PC-9 (cell line): ENCODE measurements around the gene LTB. TPM values are rescaled to one million over a fixed set of nuclear protein-coding genes. Genes with fewer than 3 reads are reported as not detected.

Experiments used
- BruUV-seq: library from RNA; stranded (reverse); fragments of 400-500 nt; replicated peaks from 2 replicates; lab custom pipeline; 2021; lab: Mats Ljungman, UMichigan
- CTCF ChIA-PET: fragments of 300-600 bp; sonication (Branson Sonifier 250); formaldehyde crosslinking; loops from one replicate; lab custom pipeline; 2022; ENCODE audit warnings: antibody characterized with exemption; lab: Charles Lee
- POLR2A ChIA-PET: fragments of 300-600 bp; sonication (Branson Sonifier 250); formaldehyde crosslinking; loops from one replicate; lab custom pipeline; 2022; ENCODE audit warnings: antibody characterized with exemption; ENCODE audit not compliant: unreplicated experiment; lab: Charles Lee
- DNase-seq, 2 experiments: peaks; one replicate each; pipeline versions ENCODE4 v3.0.0 to v3.0.0-alpha.2; 2015 to 2022; ENCODE audit warnings: mixed read lengths in 1 of 2
- H2AFZ ChIP-seq: fragments of 200-600 bp; sonication (generic); 2 replicates; pipeline ENCODE4 v1.8.1; 2017; ENCODE audit warnings: antibody characterized with exemption
- H3F3A ChIP-seq: fragments of 200-600 bp; sonication (generic); 2 replicates; pipeline ENCODE4 v1.8.1; 2017; ENCODE audit warnings: antibody characterized with exemption, mild to moderate bottlenecking, low read depth; ENCODE audit not compliant: insufficient read depth
- H3K27ac ChIP-seq: fragments of 200-600 bp; sonication (generic); 2 replicates; pipeline ENCODE4 v1.6.1; 2016; ENCODE audit warnings: mixed run types
- H3K27me3 ChIP-seq: fragments of 200-600 bp; sonication (generic); 2 replicates; pipeline ENCODE4 v1.6.1; 2016; ENCODE audit warnings: low read depth, mixed run types; ENCODE audit not compliant: insufficient read depth
- H3K36me3 ChIP-seq: fragments of 200-600 bp; sonication (generic); 2 replicates; pipeline ENCODE4 v1.6.1; 2016; ENCODE audit warnings: low read depth, mixed run types
- H3K4me1 ChIP-seq: fragments of 200-600 bp; sonication (generic); replicated peaks from 2 replicates; pipeline ENCODE4 v1.6.1; 2016; ENCODE audit warnings: mixed run types; ENCODE audit not compliant: insufficient read depth
- H3K4me2 ChIP-seq: fragments of 200-600 bp; sonication (generic); 2 replicates; pipeline ENCODE4 v1.6.1; 2017; ENCODE audit warnings: mixed run types
- H3K4me3 ChIP-seq: fragments of 200-600 bp; sonication (generic); 2 replicates; pipeline ENCODE4 v1.6.1; 2016; ENCODE audit warnings: mixed run types
- H3K79me2 ChIP-seq: fragments of 200-600 bp; sonication (generic); 2 replicates; pipeline ENCODE4 v1.6.1; 2017; ENCODE audit warnings: low read depth, mixed run types
- H3K9me2 ChIP-seq: fragments of 200-600 bp; sonication (generic); 2 replicates; pipeline ENCODE4 v1.8.1; 2017; ENCODE audit warnings: mild to moderate bottlenecking; ENCODE audit not compliant: insufficient read depth
- H3K9me3 ChIP-seq: fragments of 200-600 bp; sonication (generic); 2 replicates; pipeline ENCODE4 v1.8.1; 2016; ENCODE audit warnings: low read depth; ENCODE audit not compliant: insufficient read depth
- H4K20me1 ChIP-seq: fragments of 200-600 bp; sonication (generic); 2 replicates; pipeline ENCODE4 v1.8.1; 2017; ENCODE audit not compliant: insufficient read depth
- CTCF ChIP-seq: fragments of 200-600 bp; sonication (generic); conservative IDR thresholded peaks from 2 replicates; pipeline ENCODE4 v1.6.1; 2017; ENCODE audit warnings: mixed run types, antibody characterized with exemption, mild to moderate bottlenecking, moderate library complexity
- EZH2 ChIP-seq: fragments of 200-600 bp; sonication (generic); IDR thresholded peaks from 2 replicates; pipeline ENCODE4 v1.8.0; 2017; ENCODE audit warnings: antibody characterized with exemption, low read depth
- intact Hi-C: fragments of 100-400 bp; cut with micrococcal nuclease; formaldehyde crosslinking; loops from one replicate; pipeline ENCODE4 v1.10.0; 2022; ENCODE audit not compliant: unreplicated experiment
- total RNA-seq: library from RNA; stranded (reverse); gene quantifications from 2 replicates; pipeline ENCODE4 v1.2.3, GENCODE V29; 2021

Gene LTB
- total RNA-seq, 1 experiment from 2014 or later, result not detected

DNA sequence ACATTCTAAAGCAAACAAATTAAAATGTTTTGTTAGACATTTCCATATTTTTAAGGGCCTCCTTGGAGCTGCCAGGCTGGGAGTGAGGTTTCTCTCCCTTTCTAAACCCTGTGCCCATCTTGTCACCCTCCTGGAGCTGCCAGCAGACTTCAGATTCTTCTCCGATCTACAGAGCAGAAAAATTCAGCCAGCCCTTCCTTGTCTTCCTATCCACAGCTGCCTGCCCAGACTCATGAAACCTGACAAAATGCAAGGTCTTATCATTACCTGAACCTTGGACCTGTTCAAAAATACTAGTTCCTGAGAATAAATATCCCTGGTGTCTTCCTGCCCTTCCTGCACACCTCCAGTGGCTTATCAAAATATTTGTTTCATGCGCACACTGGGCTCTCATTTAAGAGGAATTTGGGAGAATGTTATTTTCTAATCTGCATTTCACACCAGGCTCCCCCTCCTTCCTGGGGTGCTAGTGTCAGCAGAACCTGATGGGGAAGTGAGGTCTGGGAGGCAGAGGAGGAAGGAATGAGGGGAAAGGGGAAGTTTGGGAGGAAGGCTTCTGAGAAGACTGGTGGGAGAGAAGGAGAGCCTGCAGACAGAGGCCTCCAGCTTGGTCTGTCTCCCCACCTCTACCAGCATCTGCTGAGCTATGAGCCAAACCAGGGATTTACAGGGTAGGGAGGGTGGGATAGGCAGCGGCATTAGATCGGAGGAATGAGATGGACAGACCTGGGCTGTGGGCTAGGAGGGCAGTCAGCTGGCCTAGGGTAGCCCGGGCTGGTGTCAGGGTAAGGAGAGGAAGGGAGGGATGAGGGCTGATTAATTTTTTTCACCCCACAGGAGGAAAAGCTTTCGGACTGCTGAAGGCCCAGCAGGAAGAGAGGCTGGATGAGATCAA lies 32.7 kb upstream of the LTB start, which contains the start of gene AIF1:
Gene AIF1, plus strand, starts transcription at position 551 of the 895 bp plus-strand sequence. Its CDS starts 96 bp downstream, at position 647.
- H3K79me2 ChIP-seq, result no peaks in the 10 kb centered on the region
- H3K36me3 ChIP-seq, result no peaks in the 10 kb centered on the region
- H4K20me1 ChIP-seq, result no peaks in the 10 kb centered on the region
- peaks cover 6% of the 10 kb centered on the region; the same call in 1 of the 2 replicates for H3F3A ChIP-seq
- H3K27me3 ChIP-seq, result no peaks in the 10 kb centered on the region
- intact Hi-C loops, result no loop called here
- no peak within 1 kb of the TSS for H3K4me3 ChIP-seq
- H3K4me1 ChIP-seq, result peaks cover 10% of the 10 kb centered on the region; the same call in 1 of the 2 replicates
- BruUV-seq, result no TSS peak
- DNase-seq, result no peak
- ChIA-PET POLR2A (interaction anchor here (0.7 kb wide), 1 partner anchor 14 kb away, joined by 3 read pairs; no protein-coding TSS in a partner anchor), CTCF (interaction anchor here (0.7 kb wide), 1 partner anchor 900 kb away, joined by 3 read pairs; no protein-coding TSS in a partner anchor)
- H3K4me2 ChIP-seq, result no peak within 1 kb of the TSS
- H2AFZ ChIP-seq, result no peak within 1 kb of the TSS
- no peak for TF ChIP-seq CTCF
- no peak for TF ChIP-seq EZH2
- H3K9me2 ChIP-seq, result no peaks in the 10 kb centered on the region
- no peak within 1 kb of the TSS for H3K27ac ChIP-seq
- no peaks in the 10 kb centered on the region for H3K9me3 ChIP-seq

DNA sequence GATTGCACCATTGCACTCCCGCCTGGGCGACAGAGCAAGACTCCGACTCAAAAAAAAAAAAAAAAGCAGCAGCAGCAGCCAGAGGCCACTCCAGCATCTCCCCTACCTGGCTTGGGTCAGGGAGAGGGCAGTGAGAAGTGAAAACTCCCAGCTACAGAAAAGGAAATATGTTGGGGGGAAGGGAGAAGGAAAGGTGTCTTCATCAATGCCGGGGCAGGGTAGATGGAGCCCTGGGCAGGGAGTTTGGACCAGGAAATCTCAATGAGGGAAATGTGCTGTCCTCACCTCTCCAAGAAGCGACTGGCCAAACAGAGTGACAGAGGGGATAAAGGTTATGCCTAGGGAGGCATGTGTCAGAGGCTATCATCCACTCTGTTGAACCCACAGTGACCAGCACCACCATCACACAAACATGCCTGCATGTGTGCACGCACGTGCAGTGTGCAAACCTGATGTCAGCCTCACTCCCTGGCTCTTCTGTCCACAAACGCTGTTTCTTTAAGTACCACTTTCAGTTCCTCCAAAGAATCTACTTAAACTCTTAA lies 31.9 kb upstream of the LTB start:
- no peaks in the 10 kb centered on the region for H3K79me2 ChIP-seq
- DNase-seq, result no peak
- 0 out of 2 replicates have a peak, but pooled peaks cover 4% of the 10 kb centered on the region for H3K4me1 ChIP-seq
- POLR2A ChIA-PET, result no interaction called here
- H3K4me3 ChIP-seq, result no peak overlapping the region
- H3K9me3 ChIP-seq, result no peaks in the 10 kb centered on the region
- no peaks in the 10 kb centered on the region for H3K36me3 ChIP-seq
- H3K27me3 ChIP-seq, result no peaks in the 10 kb centered on the region
- no peaks in the 10 kb centered on the region for H3K9me2 ChIP-seq
- CTCF ChIA-PET, result no interaction called here
- peaks cover under 1% of the 10 kb centered on the region; the same call in 1 of the 2 replicates for H3F3A ChIP-seq
- no peaks in the 10 kb centered on the region for H4K20me1 ChIP-seq
- TF ChIP-seq EZH2 (no peak), CTCF (no peak)
- intact Hi-C loops, result no loop called here
- H3K27ac ChIP-seq, result no peak overlapping the region
- no peak overlapping the region for H3K4me2 ChIP-seq
- no peak overlapping the region for H2AFZ ChIP-seq
- BruUV-seq, result no TSS peak

GRCh38 chr6:31610968-31611367 lies 28.7 kb upstream of the LTB start:
- intact Hi-C loops, result no loop called here
- no peak overlapping the region for H3K4me2 ChIP-seq
- no peak for DNase-seq
- H3K79me2 ChIP-seq, result no peaks in the 10 kb centered on the region
- H3K9me3 ChIP-seq, result no peaks in the 10 kb centered on the region
- TF ChIP-seq EZH2 (no peak), CTCF (no peak)
- POLR2A ChIA-PET, result no interaction called here
- H3K36me3 ChIP-seq, result no peaks in the 10 kb centered on the region
- no TSS peak for BruUV-seq
- no peak overlapping the region for H3K4me3 ChIP-seq
- H3K9me2 ChIP-seq, result no peaks in the 10 kb centered on the region
- H2AFZ ChIP-seq, result no peak overlapping the region
- H3K4me1 ChIP-seq, result 0 out of 2 replicates have a peak, but pooled peaks cover 4% of the 10 kb centered on the region
- no peaks in the 10 kb centered on the region for H3F3A ChIP-seq
- H3K27me3 ChIP-seq, result no peaks in the 10 kb centered on the region
- CTCF ChIA-PET, result interaction anchor here (0.5 to 0.7 kb wide), 2 partner anchors 12 to 80 kb away, joined by 3 read pairs; no protein-coding TSS in a partner anchor
- no peak overlapping the region for H3K27ac ChIP-seq
- H4K20me1 ChIP-seq, result no peaks in the 10 kb centered on the region
